K562 (cell line): ENCODE measurements around the gene LMAN1. TPM values are rescaled to one million over a fixed set of nuclear protein-coding genes. Genes with fewer than 3 reads are reported as not detected.

ENCODE experiments used
- ARID2 ChIP-seq: fragments of 450-650 bp; IDR thresholded peaks from 2 replicates; pipeline ENCODE4 v1.6.1; 2017; ENCODE audit warnings: antibody characterized with exemption, mild to moderate bottlenecking
- NELFE ChIP-seq: IDR thresholded peaks from 2 replicates; pipeline ENCODE4 v1.6.1; 2011; ENCODE audit warnings: mild to moderate bottlenecking; ENCODE audit not compliant: insufficient read depth, insufficient read length
- RBM22 ChIP-seq: fragments of 200-400 bp; formaldehyde crosslinking; IDR thresholded peaks from 2 replicates; pipeline ENCODE4 v1.6.1; 2018; ENCODE audit warnings: low read length, low read depth; ENCODE audit not compliant: poor library complexity, severe bottlenecking
- RCOR1 ChIP-seq, 2 experiments: IDR thresholded peaks; 2 replicates each; pipeline ENCODE4 v1.6.1; 2012; ENCODE audit warnings: low read depth in 2 of 2, low read length in 2 of 2, borderline replicate concordance in 1 of 2, improper control_type of control experiment in 1 of 2
- TEAD4 ChIP-seq, 2 experiments: sonication (generic) in 1 of 2; formaldehyde crosslinking in 1 of 2; IDR thresholded peaks; 2 replicates each; pipeline versions ENCODE4 v1.6.1 to v1.8.0; 2012 to 2022; ENCODE audit warnings: borderline replicate concordance in 1 of 2, inconsistent platforms in 1 of 2, low read length in 1 of 2, mild to moderate bottlenecking in 1 of 2, missing genetic modification reagents in 1 of 2
- ZC3H11A ChIP-seq: IDR thresholded peaks from 2 replicates; pipeline ENCODE4 v1.6.1; 2012; ENCODE audit warnings: low read depth, low read length, improper control_type of control experiment
- ZNF436 ChIP-seq: fragments of 250-450, 450-650 bp; sonication (Bioruptor Pico); formaldehyde crosslinking; IDR thresholded peaks from 2 replicates; pipeline ENCODE4 v1.7.0; 2020; ENCODE audit warnings: mild to moderate bottlenecking
- polyA plus RNA-seq, 8 experiments: library from polyadenylated mRNA; depleted of rRNA in 4 of 8; stranded (reverse) in 5 of 8; unstranded in 3 of 8; fragments of >200 nt; fragmentation: Nextera tagmentation in 2 of 8; fragmentation: Illumina TruSeq in 1 of 8; extraction: Ambion mirVana in 2 of 8; extraction: Trizol in 1 of 8; gene quantifications; 2 replicates each; pipeline versions ENCODE4 v1.2.1 to v1.2.3, GENCODE V29; 2011 to 2014; ENCODE audit warnings: inconsistent platforms in 1 of 8, missing spikeins in 1 of 8
- total RNA-seq, 7 experiments: library from RNA; depleted of rRNA in 6 of 7; stranded (reverse); fragments of >200 nt in 6 of 7; fragmentation: Illumina TruSeq in 2 of 7; extraction: Trizol in 2 of 7; gene quantifications; 2 replicates each; pipeline versions ENCODE4 v1.2.1 to v1.2.3, GENCODE V29; 2011 to 2021; ENCODE audit warnings: low replicate concordance in 1 of 7
- TF ChIP-seq, protein P1 (sequence below): fragments of 250-450 bp; sonication (Bioruptor Pico); IDR thresholded peaks from 2 replicates; pipeline ENCODE4 v1.8.0; 2022; ENCODE audit warnings: inconsistent platforms
- TF ChIP-seq, protein P2 (sequence below): sonication (generic); formaldehyde crosslinking; IDR thresholded peaks from 2 replicates; pipeline ENCODE4 v1.8.0; 2022; ENCODE audit warnings: mild to moderate bottlenecking, missing genetic modification reagents
- TF ChIP-seq, protein P3 (sequence below): sonication (generic); formaldehyde crosslinking; IDR thresholded peaks from 2 replicates; pipeline ENCODE4 v1.8.0; 2022; ENCODE audit warnings: mild to moderate bottlenecking, missing genetic modification reagents
- TF ChIP-seq, protein P4 (sequence below): sonication (generic); formaldehyde crosslinking; IDR thresholded peaks from 2 replicates; pipeline ENCODE4 v1.5.0; 2020; ENCODE audit warnings: missing genetic modification reagents
- TF ChIP-seq, protein P5 (sequence below): fragments of 250-450 bp; sonication (Bioruptor Pico); IDR thresholded peaks from 2 replicates; pipeline ENCODE4 v1.5.0; 2020; ENCODE audit warnings: mild to moderate bottlenecking, borderline replicate concordance
- TF ChIP-seq, protein P6 (sequence below): fragments of 200-800 bp; sonication (Bioruptor generic); IDR thresholded peaks from 2 replicates; pipeline ENCODE4 v1.6.1; 2017; ENCODE audit warnings: missing genetic modification characterization, missing compliant biosample characterization

Gene LMAN1
- total and polyA plus RNA-seq, 9 of the 15 experiments (the other 6 are each of a cell fraction or from before 2014, with no cell fraction given), result 18.8 to 108 (median 71.2) TPM

DNA sequence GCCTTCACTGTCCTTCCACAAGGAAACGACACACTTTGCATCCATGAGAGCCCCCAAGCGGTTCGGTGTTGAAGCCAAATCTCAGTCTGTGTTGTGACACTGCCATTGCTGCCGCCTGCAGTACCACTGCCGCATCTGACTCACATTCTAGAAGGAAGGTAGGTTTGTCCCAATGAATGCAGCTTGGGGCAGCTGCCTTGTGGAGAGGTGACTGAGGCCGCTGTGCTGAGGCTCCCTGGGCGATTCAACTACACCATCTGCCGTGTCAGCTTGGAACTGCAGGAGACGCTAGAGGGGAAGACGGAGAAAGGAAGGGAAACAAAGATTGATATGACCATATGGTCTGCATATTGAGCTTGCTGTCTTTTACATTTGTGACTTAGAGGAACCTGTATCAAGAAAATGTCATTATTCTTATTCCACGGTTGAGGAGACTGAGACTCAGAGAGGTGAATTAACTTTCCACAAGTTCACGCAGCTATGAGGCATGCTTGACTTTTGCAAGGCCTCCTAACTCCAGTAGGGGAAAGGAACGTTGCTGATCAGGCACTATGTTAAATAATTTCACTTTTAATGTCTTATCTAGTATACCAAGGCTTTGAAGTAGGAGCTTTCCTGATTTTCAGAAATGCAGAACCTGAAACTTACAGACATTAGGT lies 43.5 kb upstream of the LMAN1 start (continued):
- TF ChIP-seq ARID2, result peak; percentile 79; the same call in 1 of the 2 replicates
- TF ChIP-seq RBM22, result no peak
- peak in 1 of 2 experiments; percentile 67; a peak in 1 of 4 replicates for TF ChIP-seq RCOR1 (IDR thresholded peaks at IDR 0.05; ENCODE audit: borderline replicate concordance in 1 of 2, low read depth in 2 of 2, low read length in 2 of 2)
- TF ChIP-seq, protein P1, sequence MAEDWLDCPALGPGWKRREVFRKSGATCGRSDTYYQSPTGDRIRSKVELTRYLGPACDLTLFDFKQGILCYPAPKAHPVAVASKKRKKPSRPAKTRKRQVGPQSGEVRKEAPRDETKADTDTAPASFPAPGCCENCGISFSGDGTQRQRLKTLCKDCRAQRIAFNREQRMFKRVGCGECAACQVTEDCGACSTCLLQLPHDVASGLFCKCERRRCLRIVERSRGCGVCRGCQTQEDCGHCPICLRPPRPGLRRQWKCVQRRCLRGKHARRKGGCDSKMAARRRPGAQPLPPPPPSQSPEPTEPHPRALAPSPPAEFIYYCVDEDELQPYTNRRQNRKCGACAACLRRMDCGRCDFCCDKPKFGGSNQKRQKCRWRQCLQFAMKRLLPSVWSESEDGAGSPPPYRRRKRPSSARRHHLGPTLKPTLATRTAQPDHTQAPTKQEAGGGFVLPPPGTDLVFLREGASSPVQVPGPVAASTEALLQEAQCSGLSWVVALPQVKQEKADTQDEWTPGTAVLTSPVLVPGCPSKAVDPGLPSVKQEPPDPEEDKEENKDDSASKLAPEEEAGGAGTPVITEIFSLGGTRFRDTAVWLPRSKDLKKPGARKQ (CRISPR knock-in tag), result no peak
- TF ChIP-seq, protein P2, sequence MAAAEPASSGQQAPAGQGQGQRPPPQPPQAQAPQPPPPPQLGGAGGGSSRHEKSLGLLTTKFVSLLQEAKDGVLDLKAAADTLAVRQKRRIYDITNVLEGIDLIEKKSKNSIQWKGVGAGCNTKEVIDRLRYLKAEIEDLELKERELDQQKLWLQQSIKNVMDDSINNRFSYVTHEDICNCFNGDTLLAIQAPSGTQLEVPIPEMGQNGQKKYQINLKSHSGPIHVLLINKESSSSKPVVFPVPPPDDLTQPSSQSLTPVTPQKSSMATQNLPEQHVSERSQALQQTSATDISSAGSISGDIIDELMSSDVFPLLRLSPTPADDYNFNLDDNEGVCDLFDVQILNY (CRISPR knock-in tag), result no peak
- TF ChIP-seq NELFE, result no peak
- TF ChIP-seq, protein P3, sequence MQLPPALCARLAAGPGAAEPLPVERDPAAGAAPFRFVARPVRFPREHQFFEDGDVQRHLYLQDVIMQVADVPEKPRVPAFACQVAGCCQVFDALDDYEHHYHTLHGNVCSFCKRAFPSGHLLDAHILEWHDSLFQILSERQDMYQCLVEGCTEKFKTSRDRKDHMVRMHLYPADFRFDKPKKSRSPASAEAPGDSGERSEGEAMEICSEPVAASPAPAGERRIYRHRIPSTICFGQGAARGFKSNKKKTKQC (CRISPR knock-in tag), result no peak
- TF ChIP-seq, protein P4, sequence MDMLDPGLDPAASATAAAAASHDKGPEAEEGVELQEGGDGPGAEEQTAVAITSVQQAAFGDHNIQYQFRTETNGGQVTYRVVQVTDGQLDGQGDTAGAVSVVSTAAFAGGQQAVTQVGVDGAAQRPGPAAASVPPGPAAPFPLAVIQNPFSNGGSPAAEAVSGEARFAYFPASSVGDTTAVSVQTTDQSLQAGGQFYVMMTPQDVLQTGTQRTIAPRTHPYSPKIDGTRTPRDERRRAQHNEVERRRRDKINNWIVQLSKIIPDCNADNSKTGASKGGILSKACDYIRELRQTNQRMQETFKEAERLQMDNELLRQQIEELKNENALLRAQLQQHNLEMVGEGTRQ (CRISPR knock-in tag), result no peak
- TF ChIP-seq ZC3H11A, result no peak
- TF ChIP-seq, protein P5, sequence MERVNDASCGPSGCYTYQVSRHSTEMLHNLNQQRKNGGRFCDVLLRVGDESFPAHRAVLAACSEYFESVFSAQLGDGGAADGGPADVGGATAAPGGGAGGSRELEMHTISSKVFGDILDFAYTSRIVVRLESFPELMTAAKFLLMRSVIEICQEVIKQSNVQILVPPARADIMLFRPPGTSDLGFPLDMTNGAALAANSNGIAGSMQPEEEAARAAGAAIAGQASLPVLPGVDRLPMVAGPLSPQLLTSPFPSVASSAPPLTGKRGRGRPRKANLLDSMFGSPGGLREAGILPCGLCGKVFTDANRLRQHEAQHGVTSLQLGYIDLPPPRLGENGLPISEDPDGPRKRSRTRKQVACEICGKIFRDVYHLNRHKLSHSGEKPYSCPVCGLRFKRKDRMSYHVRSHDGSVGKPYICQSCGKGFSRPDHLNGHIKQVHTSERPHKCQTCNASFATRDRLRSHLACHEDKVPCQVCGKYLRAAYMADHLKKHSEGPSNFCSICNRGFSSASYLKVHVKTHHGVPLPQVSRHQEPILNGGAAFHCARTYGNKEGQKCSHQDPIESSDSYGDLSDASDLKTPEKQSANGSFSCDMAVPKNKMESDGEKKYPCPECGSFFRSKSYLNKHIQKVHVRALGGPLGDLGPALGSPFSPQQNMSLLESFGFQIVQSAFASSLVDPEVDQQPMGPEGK (CRISPR knock-in tag), result no peak
- TF ChIP-seq, protein P6, sequence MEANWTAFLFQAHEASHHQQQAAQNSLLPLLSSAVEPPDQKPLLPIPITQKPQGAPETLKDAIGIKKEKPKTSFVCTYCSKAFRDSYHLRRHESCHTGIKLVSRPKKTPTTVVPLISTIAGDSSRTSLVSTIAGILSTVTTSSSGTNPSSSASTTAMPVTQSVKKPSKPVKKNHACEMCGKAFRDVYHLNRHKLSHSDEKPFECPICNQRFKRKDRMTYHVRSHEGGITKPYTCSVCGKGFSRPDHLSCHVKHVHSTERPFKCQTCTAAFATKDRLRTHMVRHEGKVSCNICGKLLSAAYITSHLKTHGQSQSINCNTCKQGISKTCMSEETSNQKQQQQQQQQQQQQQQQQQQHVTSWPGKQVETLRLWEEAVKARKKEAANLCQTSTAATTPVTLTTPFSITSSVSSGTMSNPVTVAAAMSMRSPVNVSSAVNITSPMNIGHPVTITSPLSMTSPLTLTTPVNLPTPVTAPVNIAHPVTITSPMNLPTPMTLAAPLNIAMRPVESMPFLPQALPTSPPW (CRISPR knock-in tag), result no peak
- TF ChIP-seq TEAD4 (IDR thresholded peaks at IDR 0.05; ENCODE audit: low read length), result 0 out of 2 replicates have a peak, but pooled peaks have one; percentile 26
- TF ChIP-seq TEAD4 (CRISPR knock-in tag; IDR thresholded peaks at IDR 0.05; ENCODE audit: borderline replicate concordance), result no peak
- TF ChIP-seq ZNF436 (CRISPR knock-in tag), result no peak
